ENCODE results near the gene HIGD1A. TPM values are rescaled to one million over a fixed set of nuclear protein-coding genes. Genes with fewer than 3 reads are reported as not detected.
A peak's percentile ranks its signal among the peaks of the same experiment; 100 is the strongest.

The HIGD1A gene
- total and polyA plus RNA-seq, 2 of the 8 experiments (the other 6 are each of a cell fraction or from before 2014, with no cell fraction given), result 67.3 to 95.4 TPM

GRCh38 chr3:42749753-42750231, 54.5 kb downstream of the HIGD1A start:
- Histone ChIP-seq H3K14ac (ENCODE audit: insufficient read length) (no peak overlapping the region), H2BK12ac (ENCODE audit: low read depth, low read length) (no peak overlapping the region), H2BK20ac (ENCODE audit: low read length) (0 out of 2 replicates have a peak overlapping the region, but pooled peaks have one; percentile 10), H3K27me3 (replicated peaks in 1 of 4; ENCODE audit: control insufficient read depth in 3 of 4, extremely low read depth in 1 of 4, insufficient read depth in 3 of 4, low read length in 3 of 4) (no peaks in the 10 kb centered on the region; a peak in 2 of 7 replicates), H3K27ac (ENCODE audit: low read depth, low read length) (no peak overlapping the region), H3K18ac (ENCODE audit: extremely low read depth, low read length) (no peak overlapping the region), H2BK120ac (replicated peaks; ENCODE audit: low read depth, low read length) (no peak overlapping the region), H3K9ac (replicated peaks in 1 of 4; ENCODE audit: extremely low read depth in 1 of 4, low read depth in 3 of 4, low read length in 3 of 4) (no peak overlapping the region), H3K23me2 (ENCODE audit: low read depth, low read length) (no peaks in the 10 kb centered on the region), H3K23ac (ENCODE audit: insufficient read length) (no peak overlapping the region), H3K36me3 (ENCODE audit: control insufficient read depth in 2 of 4, insufficient read depth in 4 of 4, low read length in 3 of 4) (no peaks in the 10 kb centered on the region), H3K4me3 (ENCODE audit: extremely low read depth in 1 of 4, insufficient read depth in 2 of 4, low read depth in 3 of 4, low read length in 4 of 4) (no peak overlapping the region), H2BK15ac (ENCODE audit: low read length) (no peak overlapping the region), H4K5ac (ENCODE audit: insufficient read length, low read depth, low read length) (no peak overlapping the region), H3K79me1 (ENCODE audit: low read depth, low read length) (no peaks in the 10 kb centered on the region), H4K20me1 (replicated peaks in 1 of 2; ENCODE audit: control insufficient read depth in 1 of 2, insufficient read depth in 2 of 2, low read length in 2 of 2) (peaks cover 0 to 2% of the 10 kb centered on the region in 2 experiments), H2AK5ac (ENCODE audit: low read depth, low read length) (no peak overlapping the region), H4K8ac (ENCODE audit: extremely low read depth, insufficient read depth, low read length) (0 out of 2 replicates have a peak overlapping the region, but pooled peaks have one; percentile 80), H3K4me1 (replicated peaks in 1 of 4; ENCODE audit: control insufficient read depth in 3 of 4, insufficient read depth in 4 of 4, low read length in 3 of 4) (peaks cover 0 to 11% (median 4%) of the 10 kb centered on the region in 4 experiments; a peak in 5 of 7 replicates), H3K4ac (replicated peaks; ENCODE audit: insufficient read length, low read depth, low read length) (no peak overlapping the region), H3K4me2 (ENCODE audit: insufficient read depth in 1 of 2, low read depth in 2 of 2, low read length in 2 of 2) (no peak overlapping the region), H3K79me2 (ENCODE audit: control insufficient read depth in 1 of 2, insufficient read depth in 2 of 2, low read length in 2 of 2) (no peaks in the 10 kb centered on the region), H3K56ac (replicated peaks; ENCODE audit: insufficient read length, low read depth, low read length) (no peak overlapping the region), H2AFZ (ENCODE audit: low read length) (no peak overlapping the region; the same call in 1 of the 2 replicates), H4K91ac (replicated peaks; ENCODE audit: insufficient read length, low read length) (no peak overlapping the region), H3K9me3 (ENCODE audit: insufficient read depth in 2 of 2, low read depth in 1 of 2, low read length in 1 of 2) (no peaks in the 10 kb centered on the region), H2BK5ac (ENCODE audit: low read depth, low read length) (no peak overlapping the region)
- FAIRE-seq (peak; percentile 32), DNase-seq (ENCODE audit: low read depth in 1 of 2, low spot score in 2 of 2) (no peak)
- POLR2A ChIA-PET (ENCODE audit: partially characterized antibody), result interaction anchor here (0.9 to 1.4 kb wide), 2 partner anchors 54 to 96 kb away, joined by 3 to 4 read pairs; no protein-coding TSS in a partner anchor
- WGBS, 2 experiments (ENCODE audit: extremely low coverage in 1 of 2, insufficient coverage in 1 of 2, insufficient read length in 1 of 2, insufficient replicate concordance in 2 of 2, low coverage in 1 of 2, low lambda C conversion rate in 2 of 2, missing lambda C conversion rate in 1 of 2), result 58% methylated on average over 10 of the region's 10 CpGs; no CpG with 5 or more reads in 1 of the 2 experiments
- CTCF ChIA-PET (ENCODE audit: partially characterized antibody), result interaction anchor here (0.7 to 4.4 kb wide), 36 partner anchors 8 to 371 kb away, joined by 3 to 31 read pairs (median 5); partner anchors contain the start of genes HHATL and KLHL40
- TF ChIP-seq SRF (IDR thresholded peaks at IDR 0.05; ENCODE audit: low read depth, low read length) (no peak), ASH2L (IDR thresholded peaks at IDR 0.05; ENCODE audit: low read length) (peak; percentile 29), RAD21 (IDR thresholded peaks at IDR 0.05 in 1 of 2, conservative IDR thresholded peaks at IDR 0.05 in 1 of 2; ENCODE audit: low read depth in 2 of 2, low read length in 2 of 2) (peak; percentile 65 to 73), USF2 (IDR thresholded peaks at IDR 0.05; ENCODE audit: low read length) (no peak), SP2 (IDR thresholded peaks at IDR 0.05; ENCODE audit: low read length) (no peak), RFX5 (IDR thresholded peaks at IDR 0.05; ENCODE audit: borderline replicate concordance, low read depth, low read length) (no peak), SIX5 (IDR thresholded peaks at IDR 0.05; ENCODE audit: low read depth, low read length) (no peak), POLR2A (IDR thresholded peaks at IDR 0.05; ENCODE audit: control extremely low read depth in 1 of 2, low read depth in 2 of 2, low read length in 2 of 2) (no peak), EZH2 (IDR thresholded peaks at IDR 0.05; ENCODE audit: low read depth, low read length, severe bottlenecking) (no peak), ZNF274 (IDR thresholded peaks at IDR 0.05; ENCODE audit: borderline replicate concordance, extremely low read depth, low read length) (no peak), MAX (IDR thresholded peaks at IDR 0.05) (peak; percentile 66)

Data from H1 (cell line).